IgD-negative memory B cell (primary cell): ENCODE results near the gene EFNB1. TPM values are rescaled to one million over a fixed set of nuclear protein-coding genes. Genes with fewer than 3 reads are reported as not detected.
"Not testable (repeated sequence)": the region's sequence is repeated elsewhere in the genome, so short reads cannot be mapped to it uniquely, and the experiment has no call there.

Experiments
- H3K27ac Mint-ChIP-seq, 3 donors: one replicate each; pipeline ENCODE4 v1.8.0; 2020 to 2022; ENCODE audit warnings: mild to moderate bottlenecking in 3 of 3, mixed read lengths in 3 of 3, moderate library complexity in 1 of 3
- H3K27me3 Mint-ChIP-seq: one replicate; pipeline ENCODE4 v1.8.0; 2021; ENCODE audit warnings: mixed read lengths
- H3K36me3 Mint-ChIP-seq: one replicate; pipeline ENCODE4 v1.8.0; 2020; ENCODE audit warnings: mild to moderate bottlenecking, mixed read lengths
- H3K4me1 Mint-ChIP-seq, 3 donors: one replicate each; pipeline ENCODE4 v1.8.0; 2020 to 2022; ENCODE audit warnings: mixed read lengths in 3 of 3, mild to moderate bottlenecking in 1 of 3
- H3K4me3 Mint-ChIP-seq, 4 donors: one replicate each; pipeline ENCODE4 v1.8.0; 2020 to 2022; ENCODE audit warnings: mild to moderate bottlenecking in 4 of 4, mixed read lengths in 4 of 4, moderate library complexity in 3 of 4
- H3K9me3 Mint-ChIP-seq, 3 donors: one replicate each; pipeline ENCODE4 v1.8.0; 2020 to 2021; ENCODE audit warnings: mixed read lengths in 3 of 3, mild to moderate bottlenecking in 1 of 3
- polyA plus RNA-seq: library from polyadenylated mRNA; unstranded; fragments of 300-500 nt; fragmentation: Illumina TruSeq; gene quantifications from one replicate; pipeline ENCODE4 v1.2.3, GENCODE V29; 2021

Gene EFNB1
- polyA plus RNA-seq: 1.8 TPM

- Mint-ChIP-seq H3K4me1 (peaks cover 0 to 13% (median 13%) of the 10 kb centered on the region in 3 donors), H3K36me3 (no peaks in the 10 kb centered on the region), H3K9me3 (no peaks in the 10 kb centered on the region), H3K27ac (peak within 1 kb of the TSS; percentile 50 to 91 (median 82)), H3K27me3 (peaks cover 7% of the 10 kb centered on the region), H3K4me3 (peak within 1 kb of the TSS; percentile 87 to 97 (median 92))
These were observed at the start of gene EFNB1 for GRCh38 chrX:68828740-68829581. Gene EFNB1 (plus strand): TSS chrX:68829021. CDS start chrX:68829777, 756 bp downstream.

GRCh38 chrX:68781295-68781694 lies 47.5 kb upstream of the EFNB1 start:
- not testable (repeated sequence) for H3K9me3 Mint-ChIP-seq, H3K27me3 Mint-ChIP-seq, H3K27ac Mint-ChIP-seq, H3K4me3 Mint-ChIP-seq, H3K4me1 Mint-ChIP-seq, H3K36me3 Mint-ChIP-seq

DNA sequence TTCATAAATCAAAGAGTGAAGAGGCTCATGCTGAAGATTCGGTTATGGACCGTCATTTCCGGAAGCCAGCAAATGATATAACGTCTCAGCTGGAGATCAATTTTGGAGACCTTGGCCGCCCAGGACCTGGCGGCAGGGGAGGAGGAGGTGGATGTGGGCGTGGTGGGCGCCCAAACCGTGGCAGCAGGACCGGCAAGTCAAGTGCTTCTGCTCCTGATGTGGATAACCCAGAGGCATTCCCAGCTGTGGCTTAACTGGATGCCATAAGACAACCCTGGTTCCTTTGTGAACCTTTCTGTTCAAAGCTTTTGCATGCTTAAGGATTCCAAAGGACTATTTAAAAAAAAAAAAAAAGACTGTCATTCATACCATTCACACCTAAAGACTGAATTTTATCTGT lies 44.0 kb upstream of the EFNB1 start:
- Mint-ChIP-seq H3K27me3 (peaks cover 3% of the 10 kb centered on the region), H3K4me3 (no peak overlapping the region), H3K36me3 (no peaks in the 10 kb centered on the region), H3K4me1 (no peaks in the 10 kb centered on the region), H3K9me3 (peaks cover 0 to 5% (median 2%) of the 10 kb centered on the region in 3 donors), H3K27ac (no peak overlapping the region)

DNA sequence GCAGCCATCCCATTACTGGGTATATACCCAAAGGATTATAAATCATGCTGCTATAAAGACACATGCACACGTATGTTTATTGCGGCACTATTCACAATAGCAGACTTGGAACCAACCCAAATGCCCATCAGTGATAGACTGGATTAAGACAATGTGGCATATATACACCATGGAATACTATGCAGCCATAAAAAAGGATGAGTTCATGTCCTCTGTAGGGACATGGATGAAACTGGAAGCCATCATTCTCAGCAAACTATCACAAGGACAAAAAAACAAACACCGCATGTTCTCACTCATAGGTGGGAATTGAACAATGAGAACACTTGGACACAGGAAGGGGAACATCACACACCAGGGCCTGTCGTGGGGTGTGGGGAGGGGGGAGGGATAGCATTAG lies 42.2 kb upstream of the EFNB1 start:
- not testable (repeated sequence) for H3K36me3 Mint-ChIP-seq, H3K9me3 Mint-ChIP-seq, H3K27ac Mint-ChIP-seq, H3K27me3 Mint-ChIP-seq, H3K4me3 Mint-ChIP-seq, H3K4me1 Mint-ChIP-seq

GRCh38 chrX:68789966-68790365 lies 38.9 kb upstream of the EFNB1 start:
- Mint-ChIP-seq H3K4me3 (no peak overlapping the region), H3K27ac (no peak overlapping the region), H3K9me3 (no peaks in the 10 kb centered on the region), H3K4me1 (no peaks in the 10 kb centered on the region), H3K27me3 (peaks cover 2% of the 10 kb centered on the region), H3K36me3 (no peaks in the 10 kb centered on the region)

- Mint-ChIP-seq H3K27me3 (peaks cover 8% of the 10 kb centered on the region), H3K4me3 (no peak overlapping the region), H3K27ac (peak overlapping the region in 1 of 3 donors; percentile 82), H3K36me3 (no peaks in the 10 kb centered on the region), H3K9me3 (no peaks in the 10 kb centered on the region), H3K4me1 (no peaks in the 10 kb centered on the region)
These were observed 36.7 kb upstream of the EFNB1 start for GRCh38 chrX:68792083-68792482.

DNA sequence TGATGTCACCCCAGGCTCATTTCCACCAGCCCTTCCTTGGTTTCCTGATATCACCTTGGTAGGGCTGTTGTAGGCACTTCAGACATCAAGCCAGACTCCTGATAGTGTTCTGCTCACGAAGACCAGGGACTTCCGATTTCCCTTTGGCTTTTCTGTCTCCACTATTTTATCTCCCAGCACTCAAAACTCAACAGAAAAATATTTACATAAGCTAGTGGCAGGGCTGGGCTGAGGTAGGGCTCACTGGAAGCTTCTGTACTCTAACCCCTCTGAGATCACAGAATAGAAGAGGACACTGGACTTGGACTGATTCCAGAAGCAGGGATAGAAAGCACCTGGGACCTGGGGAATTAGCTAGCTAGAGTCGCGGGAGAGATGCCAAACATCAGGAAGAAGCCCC lies 34.4 kb upstream of the EFNB1 start:
- Mint-ChIP-seq H3K9me3 (peaks cover 6 to 15% (median 7%) of the 10 kb centered on the region in 3 donors), H3K4me3 (no peak overlapping the region), H3K36me3 (no peaks in the 10 kb centered on the region), H3K27me3 (peaks cover 7% of the 10 kb centered on the region), H3K27ac (no peak overlapping the region), H3K4me1 (no peaks in the 10 kb centered on the region)

DNA sequence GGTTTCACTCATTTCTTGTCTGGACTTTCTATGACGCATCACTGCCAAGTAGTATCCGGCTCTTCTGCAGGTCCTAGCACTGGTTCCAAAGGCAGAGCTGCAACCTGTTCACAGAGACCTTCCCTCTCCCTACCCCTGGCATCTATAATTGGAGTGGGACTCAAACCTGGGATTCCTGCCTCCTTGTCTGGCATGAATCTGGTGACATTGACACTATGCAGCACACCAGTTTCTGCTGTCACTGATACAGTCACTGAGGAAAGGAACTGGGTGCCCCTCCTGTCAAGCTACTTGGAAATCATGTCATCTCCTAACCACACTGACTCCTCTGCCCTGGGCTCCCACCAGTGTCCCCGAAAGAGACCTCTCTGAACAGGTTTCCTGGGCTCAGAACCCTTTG lies 33.1 kb upstream of the EFNB1 start:
- Mint-ChIP-seq H3K4me3 (no peak overlapping the region), H3K27ac (no peak overlapping the region)

GRCh38 chrX:68798400-68798799 lies 30.4 kb upstream of the EFNB1 start:
- peaks cover 9 to 27% (median 10%) of the 10 kb centered on the region in 3 donors for H3K9me3 Mint-ChIP-seq
- H3K36me3 Mint-ChIP-seq, H3K27ac Mint-ChIP-seq, H3K4me1 Mint-ChIP-seq: not testable (repeated sequence)
- H3K4me3 Mint-ChIP-seq: peak overlapping the region in 1 of 4 donors; percentile 23
- peaks cover 16% of the 10 kb centered on the region for H3K27me3 Mint-ChIP-seq

More for the DNA sequence above, 33.1 kb upstream of the EFNB1 start:
- Mint-ChIP-seq H3K4me1 (no peaks in the 10 kb centered on the region), H3K27me3 (peaks cover 13% of the 10 kb centered on the region), H3K36me3 (no peaks in the 10 kb centered on the region), H3K9me3 (peaks cover 9 to 27% (median 10%) of the 10 kb centered on the region in 3 donors)

DNA sequence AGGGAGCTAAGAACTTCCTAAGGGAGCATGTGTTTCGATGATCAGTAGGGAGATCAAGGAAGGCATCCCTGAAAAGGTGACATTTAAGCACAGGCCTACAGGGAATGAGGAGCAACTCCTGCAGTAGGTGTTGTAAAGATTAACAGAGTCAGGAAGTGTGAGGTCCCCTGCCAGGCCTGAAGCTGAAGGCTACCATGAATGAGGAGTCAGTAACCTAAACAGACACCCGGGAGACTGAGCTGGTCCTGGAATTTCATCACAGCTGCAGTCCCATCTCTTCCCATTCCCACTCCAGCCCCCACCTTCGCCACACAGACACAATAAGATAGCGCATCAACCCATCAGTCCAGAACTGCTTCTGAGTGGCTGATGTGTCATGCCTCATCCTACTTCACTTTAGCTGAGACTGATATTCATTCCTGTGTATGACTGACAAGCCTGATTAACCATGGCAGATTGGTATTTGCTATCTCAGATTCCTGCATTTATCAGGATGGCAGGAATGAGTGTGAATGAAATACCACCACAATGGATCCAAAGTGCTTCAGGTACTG lies 27.0 kb upstream of the EFNB1 start:
- Mint-ChIP-seq H3K27me3 (peaks cover 16% of the 10 kb centered on the region), H3K9me3 (peaks cover 9 to 27% (median 12%) of the 10 kb centered on the region in 3 donors), H3K4me3 (no peak overlapping the region), H3K27ac (no peak overlapping the region), H3K4me1 (no peaks in the 10 kb centered on the region), H3K36me3 (no peaks in the 10 kb centered on the region)

- H3K27me3 Mint-ChIP-seq: peaks cover 8% of the 10 kb centered on the region
- H3K27ac Mint-ChIP-seq: no peak overlapping the region
- H3K9me3 Mint-ChIP-seq: peaks cover 0 to 2% (median 0%) of the 10 kb centered on the region in 3 donors
- no peaks in the 10 kb centered on the region for H3K36me3 Mint-ChIP-seq
- H3K4me3 Mint-ChIP-seq: no peak overlapping the region
- H3K4me1 Mint-ChIP-seq: no peaks in the 10 kb centered on the region
These were observed 21.0 kb upstream of the EFNB1 start for GRCh38 chrX:68807818-68808217.

GRCh38 chrX:68808686-68809357 lies 20.0 kb upstream of the EFNB1 start:
- H3K36me3 Mint-ChIP-seq: no peaks in the 10 kb centered on the region
- H3K27me3 Mint-ChIP-seq: peaks cover 3% of the 10 kb centered on the region
- H3K27ac Mint-ChIP-seq: no peak overlapping the region
- no peaks in the 10 kb centered on the region for H3K9me3 Mint-ChIP-seq
- no peak overlapping the region for H3K4me3 Mint-ChIP-seq
- no peaks in the 10 kb centered on the region for H3K4me1 Mint-ChIP-seq

- Mint-ChIP-seq H3K36me3 (no peaks in the 10 kb centered on the region), H3K27ac (no peak overlapping the region), H3K27me3 (peaks cover 1% of the 10 kb centered on the region), H3K4me3 (no peak overlapping the region), H3K9me3 (no peaks in the 10 kb centered on the region), H3K4me1 (peaks cover 0 to 4% (median 0%) of the 10 kb centered on the region in 3 donors)
These were observed 8.2 kb upstream of the EFNB1 start for GRCh38 chrX:68820476-68821110.

DNA sequence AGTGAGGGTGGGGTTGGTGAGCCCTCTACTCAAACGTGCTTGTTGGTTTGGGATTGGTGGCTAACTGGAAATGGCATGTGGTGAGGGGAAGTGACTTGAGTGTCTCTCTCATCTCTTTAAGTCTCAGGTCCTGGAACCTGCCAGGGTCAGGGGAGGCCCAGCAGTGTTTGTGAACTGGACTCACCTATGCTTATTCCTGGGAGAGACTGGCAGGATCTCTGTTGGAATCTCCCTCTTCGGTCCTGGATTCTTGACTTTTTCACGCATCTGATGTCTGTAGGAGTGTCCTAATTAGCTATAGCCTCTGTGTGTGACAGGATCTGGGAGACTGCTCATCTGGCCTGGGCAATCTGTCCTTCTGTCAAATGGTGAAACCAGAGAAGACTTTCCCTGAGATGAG lies 7.2 kb upstream of the EFNB1 start:
- Mint-ChIP-seq H3K27ac (no peak overlapping the region), H3K4me3 (no peak overlapping the region), H3K36me3 (no peaks in the 10 kb centered on the region), H3K4me1 (peaks cover 0 to 4% (median 0%) of the 10 kb centered on the region in 3 donors), H3K27me3 (peaks cover 1% of the 10 kb centered on the region), H3K9me3 (no peaks in the 10 kb centered on the region)
